ENCODE measurements around the gene SERTAD1.

The SERTAD1 gene

GRCh38 chr19:40374084-40374483, 51.7 kb downstream of the SERTAD1 start:
- DNase-seq = no peak

GRCh38 chr19:40371802-40372122, 54.0 kb downstream of the SERTAD1 start:
- DNase-seq = no peak

Data from fibroblast of skin of back (primary cell).